ENCODE measurements around the gene VAV2.

Gene VAV2

DNA sequence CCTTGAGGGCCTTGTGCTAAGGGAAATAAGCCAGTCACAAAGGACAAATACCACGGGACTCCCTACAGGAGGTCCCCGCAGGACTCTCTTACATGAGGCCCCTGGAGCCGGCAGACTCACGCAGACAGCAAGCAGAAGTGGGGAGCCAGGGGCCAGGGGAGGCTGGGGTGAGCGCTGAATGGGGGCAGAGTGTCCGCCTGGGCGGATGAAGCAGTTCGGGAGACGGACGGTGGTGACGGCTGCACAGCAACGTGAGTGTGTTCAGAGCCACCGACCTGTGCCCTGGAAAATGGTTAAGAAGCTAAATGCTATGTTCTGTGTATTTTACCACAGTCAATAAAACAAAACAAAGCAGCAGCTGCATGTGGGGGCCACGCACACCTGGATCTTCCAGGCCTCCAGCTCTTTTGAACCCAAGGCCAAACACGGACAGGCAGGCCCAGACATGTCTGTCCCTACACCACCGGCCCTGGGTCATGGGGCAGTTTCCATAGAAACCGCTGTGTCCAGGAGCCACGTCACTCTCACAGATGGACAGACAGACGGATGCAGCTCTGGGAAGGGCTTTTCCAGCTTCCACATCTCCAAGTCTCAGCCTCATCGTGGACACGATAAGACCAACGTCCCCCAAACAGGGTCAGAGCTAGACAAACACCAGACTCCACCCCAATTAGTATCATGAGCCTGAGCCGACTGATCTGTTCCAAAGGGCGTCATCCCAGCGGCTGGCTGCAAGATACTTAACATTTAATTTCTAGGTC is 103.9 kb downstream of the VAV2 start:
- no peak for DNase-seq

GRCh38 chr9:133887540-133888047 is 104.5 kb downstream of the VAV2 start:
- DNase-seq = no peak

GRCh38 chr9:133886563-133887501 is 105.3 kb downstream of the VAV2 start:
- DNase-seq = no peak

- DNase-seq = no peak
Measured at GRCh38 chr9:133884907-133885744, 107.0 kb downstream of the VAV2 start.

GRCh38 chr9:133882849-133883755 is 109.0 kb downstream of the VAV2 start:
- DNase-seq = no peak

- no peak for DNase-seq
Measured at GRCh38 chr9:133881671-133882381, 110.3 kb downstream of the VAV2 start.

GRCh38 chr9:133880851-133881661 is 111.1 kb downstream of the VAV2 start:
- no peak for DNase-seq

- DNase-seq = no peak
Measured at GRCh38 chr9:133880136-133880535, 112.0 kb downstream of the VAV2 start.

DNA sequence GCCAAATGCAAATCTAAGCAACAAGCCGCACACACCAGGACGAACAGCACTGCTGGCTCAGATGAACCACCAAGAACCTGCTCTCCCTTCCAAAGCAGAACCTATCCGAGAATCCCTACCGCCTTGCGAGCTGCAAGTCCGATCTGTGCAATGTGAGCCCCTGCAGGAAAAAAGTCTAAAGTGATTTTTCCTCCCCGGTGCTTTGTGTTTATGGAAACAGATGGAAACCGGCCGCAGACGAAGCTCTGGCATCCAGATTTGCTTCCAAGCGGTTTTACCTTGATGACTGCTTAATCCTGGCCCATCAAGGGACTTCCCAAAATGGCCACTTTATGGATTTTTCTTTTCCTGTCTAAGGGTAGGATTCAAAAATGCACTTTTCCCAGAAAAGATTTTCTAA is 112.5 kb downstream of the VAV2 start:
- DNase-seq = no peak

GRCh38 chr9:133878402-133878801 is 113.7 kb downstream of the VAV2 start:
- DNase-seq = no peak

DNA sequence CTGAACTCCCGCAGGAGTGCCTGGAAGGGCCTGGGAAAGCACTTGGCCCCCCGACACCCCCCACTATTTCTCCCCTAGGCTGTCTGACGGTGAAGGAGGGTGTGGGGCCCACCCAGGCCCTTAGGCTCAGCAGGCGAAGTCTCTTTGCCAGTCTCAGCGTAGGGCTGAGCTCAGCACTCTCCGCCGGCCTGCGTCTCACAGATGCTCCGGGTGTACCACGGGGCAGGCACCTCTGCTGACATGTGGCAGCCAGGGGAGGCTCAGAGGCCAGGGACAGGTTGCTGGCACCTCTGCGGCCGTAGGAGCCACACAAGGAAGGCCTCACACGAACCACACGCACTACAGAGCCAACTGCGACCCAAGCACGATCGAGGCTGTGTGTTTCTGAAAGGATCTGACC is 114.2 kb downstream of the VAV2 start:
- no peak for DNase-seq

DNA sequence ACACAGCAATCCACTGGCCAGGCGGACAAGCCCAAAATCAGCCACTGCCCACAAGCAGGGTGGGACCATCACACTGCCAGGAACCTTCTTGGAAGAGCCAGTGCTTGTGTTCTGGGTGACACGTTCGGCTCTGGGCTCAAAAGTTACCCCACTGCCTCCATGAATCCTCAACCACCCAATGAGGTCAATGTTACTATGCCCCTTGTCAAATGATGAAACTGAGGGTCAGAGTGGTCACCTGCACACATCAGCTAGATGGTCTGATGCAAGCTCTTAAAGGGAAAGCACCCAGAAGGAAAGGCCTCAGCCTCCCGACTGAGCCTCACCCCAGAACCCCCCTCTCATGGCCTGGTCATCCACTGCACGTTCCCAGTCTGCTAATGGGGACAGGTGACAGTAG is 114.8 kb downstream of the VAV2 start:
- DNase-seq = no peak

DNA sequence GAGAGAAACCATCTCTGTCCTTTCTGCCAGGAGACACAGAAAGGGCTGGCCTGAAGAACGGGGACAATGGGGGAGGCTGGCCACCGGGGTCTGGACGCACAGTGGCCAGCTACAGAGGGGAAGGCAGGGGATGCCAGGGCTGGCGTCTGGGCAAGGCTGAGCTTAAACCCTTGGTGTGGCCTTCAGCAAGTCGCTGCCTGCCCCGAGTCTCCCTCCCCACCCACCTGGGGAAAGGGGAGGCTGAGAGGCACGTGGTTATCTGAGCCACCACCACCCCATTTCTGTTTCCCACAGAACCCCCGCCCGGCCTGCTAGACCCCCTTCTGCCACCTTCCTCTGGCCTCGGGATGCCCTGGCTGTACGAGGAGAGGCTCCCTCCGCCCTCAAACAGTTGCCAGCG is 115.3 kb downstream of the VAV2 start:
- no peak for DNase-seq

DNA sequence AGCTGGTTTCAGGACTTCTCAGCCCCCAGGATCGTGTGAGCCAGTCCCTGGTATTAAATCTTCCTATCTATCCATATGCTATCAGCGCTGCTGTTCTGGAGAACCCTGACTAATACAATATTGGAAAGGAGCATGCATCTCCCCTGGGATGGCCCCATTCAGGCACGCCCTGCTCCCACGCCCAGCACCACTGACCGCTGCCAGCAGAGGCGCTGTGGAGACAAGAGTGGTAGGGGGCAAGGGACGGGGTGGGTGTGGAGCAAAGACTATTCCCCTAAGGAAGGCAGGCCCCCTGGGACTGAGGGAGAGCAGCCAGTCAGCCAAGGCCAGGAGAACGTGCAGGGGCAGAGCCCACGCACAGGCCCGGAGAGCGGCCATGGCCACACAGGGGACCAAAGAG is 116.0 kb downstream of the VAV2 start:
- no peak for DNase-seq

GRCh38 chr9:133875131-133875530 is 117.0 kb downstream of the VAV2 start:
- DNase-seq = no peak

- no peak for DNase-seq
Measured at GRCh38 chr9:133874659-133875058, 117.5 kb downstream of the VAV2 start.

DNA sequence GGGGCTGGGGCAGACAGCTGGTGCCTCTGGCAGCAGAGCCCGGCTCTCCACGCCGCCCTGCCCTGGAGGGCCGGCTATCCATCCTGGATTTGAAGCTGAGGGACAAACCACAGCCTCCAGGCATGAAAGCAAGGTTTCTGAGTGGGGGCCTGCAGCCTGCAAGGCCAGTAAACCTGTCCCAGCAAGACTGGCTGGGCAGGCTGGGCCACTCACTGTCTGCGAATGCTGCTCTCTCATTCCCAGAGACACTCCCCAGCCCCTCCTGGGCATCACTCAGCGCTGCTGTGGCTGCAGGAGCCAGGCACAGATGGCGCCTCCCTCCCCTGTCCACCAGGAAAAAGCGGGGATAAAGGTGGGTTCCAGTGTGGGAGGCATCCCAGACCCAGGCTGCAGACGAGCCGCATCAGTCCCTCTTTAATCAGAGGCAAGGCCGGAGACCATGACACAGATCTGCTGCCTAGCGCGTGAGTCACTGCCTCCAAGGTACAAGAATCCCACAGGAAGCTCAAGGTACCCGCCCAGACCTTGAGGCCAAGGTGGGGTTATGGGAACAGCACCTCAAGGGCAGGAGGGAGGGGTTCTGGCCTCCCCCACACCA is 118.0 kb downstream of the VAV2 start:
- no peak for DNase-seq

GRCh38 chr9:133873461-133873891 is 118.6 kb downstream of the VAV2 start:
- no peak for DNase-seq

DNA sequence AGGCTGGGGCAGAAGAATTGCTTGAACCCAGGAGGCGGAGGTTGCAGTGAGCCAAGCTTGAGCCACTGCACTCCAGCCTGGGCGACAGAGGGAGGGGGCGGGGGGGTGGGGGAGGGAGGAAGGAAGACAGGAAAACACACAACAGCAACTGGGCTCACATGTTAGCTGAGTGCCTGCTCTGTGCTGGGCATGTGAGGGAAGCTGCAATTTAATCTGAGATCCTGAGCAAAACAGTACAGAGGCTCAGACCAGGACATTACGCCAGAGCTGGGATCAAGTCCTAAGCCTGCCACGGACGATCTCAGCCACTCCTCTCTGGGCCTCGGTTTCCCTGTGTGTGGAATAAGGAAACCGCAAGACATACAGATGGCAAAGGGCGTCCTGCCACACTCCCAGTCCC is 119.1 kb downstream of the VAV2 start:
- DNase-seq = no peak
